Peyer's patch (tissue), 4 donors: Measurements from ENCODE around the gene SMAP2.

Experiments used
- CTCF ChIP-seq, 6 experiments: fragments of 450-650 bp in 4 of 6; fragments of 200-600 bp in 2 of 6; sonication (generic) in 1 of 6; IDR thresholded peaks; one replicate each; pipeline ENCODE4 v1.5.1; 2017 to 2019; ENCODE audit warnings: antibody characterized with exemption in 6 of 6, mild to moderate bottlenecking in 3 of 6, moderate library complexity in 1 of 6
- POLR2A ChIP-seq, 2 donors: fragments of 450-650 bp; IDR thresholded peaks; one replicate each; pipeline ENCODE4 v1.5.1; 2017; ENCODE audit warnings: antibody characterized with exemption in 2 of 2, mild to moderate bottlenecking in 2 of 2, moderate library complexity in 2 of 2

- TF ChIP-seq CTCF (IDR thresholded peaks at IDR 0.05) (no peak), POLR2A (IDR thresholded peaks at IDR 0.05) (no peak)
Measured at GRCh38 chr1:40397258-40397657, 23.7 kb downstream of the SMAP2 start.
